Activated CD4-positive, alpha-beta T cell treated with anti-CD3 and anti-CD28 coated beads, Interleukin-10, Interleukin-2, amounts not matched to agents 100 ng/mL and 50 ng/mL, durations not matched to agents 16 hours and 8 hours (primary cell): ENCODE measurements around the gene DMRTA1.
"Not testable (repeated sequence)": the region's sequence is repeated elsewhere in the genome, so short reads cannot be mapped to it uniquely, and the experiment has no call there.

ENCODE experiments used
- DNase-seq: peaks from one replicate; pipeline ENCODE4 v3.0.0-alpha.2; 2020

The DMRTA1 gene, protein sequence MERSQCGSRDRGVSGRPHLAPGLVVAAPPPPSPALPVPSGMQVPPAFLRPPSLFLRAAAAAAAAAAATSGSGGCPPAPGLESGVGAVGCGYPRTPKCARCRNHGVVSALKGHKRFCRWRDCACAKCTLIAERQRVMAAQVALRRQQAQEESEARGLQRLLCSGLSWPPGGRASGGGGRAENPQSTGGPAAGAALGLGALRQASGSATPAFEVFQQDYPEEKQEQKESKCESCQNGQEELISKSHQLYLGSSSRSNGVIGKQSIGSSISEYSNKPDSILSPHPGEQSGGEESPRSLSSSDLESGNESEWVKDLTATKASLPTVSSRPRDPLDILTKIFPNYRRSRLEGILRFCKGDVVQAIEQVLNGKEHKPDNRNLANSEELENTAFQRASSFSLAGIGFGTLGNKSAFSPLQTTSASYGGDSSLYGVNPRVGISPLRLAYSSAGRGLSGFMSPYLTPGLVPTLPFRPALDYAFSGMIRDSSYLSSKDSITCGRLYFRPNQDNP

GRCh38 chr9:22446589-22446949 is at the start of gene DMRTA1:
TSS of gene DMRTA1 (plus strand) at chr9:22446824. CDS start at chr9:22447066, 242 bp downstream.
- peak; percentile 16 for DNase-seq

- DNase-seq = no peak
These were observed 45.0 kb upstream of the DMRTA1 start for GRCh38 chr9:22401671-22402070.

DNA sequence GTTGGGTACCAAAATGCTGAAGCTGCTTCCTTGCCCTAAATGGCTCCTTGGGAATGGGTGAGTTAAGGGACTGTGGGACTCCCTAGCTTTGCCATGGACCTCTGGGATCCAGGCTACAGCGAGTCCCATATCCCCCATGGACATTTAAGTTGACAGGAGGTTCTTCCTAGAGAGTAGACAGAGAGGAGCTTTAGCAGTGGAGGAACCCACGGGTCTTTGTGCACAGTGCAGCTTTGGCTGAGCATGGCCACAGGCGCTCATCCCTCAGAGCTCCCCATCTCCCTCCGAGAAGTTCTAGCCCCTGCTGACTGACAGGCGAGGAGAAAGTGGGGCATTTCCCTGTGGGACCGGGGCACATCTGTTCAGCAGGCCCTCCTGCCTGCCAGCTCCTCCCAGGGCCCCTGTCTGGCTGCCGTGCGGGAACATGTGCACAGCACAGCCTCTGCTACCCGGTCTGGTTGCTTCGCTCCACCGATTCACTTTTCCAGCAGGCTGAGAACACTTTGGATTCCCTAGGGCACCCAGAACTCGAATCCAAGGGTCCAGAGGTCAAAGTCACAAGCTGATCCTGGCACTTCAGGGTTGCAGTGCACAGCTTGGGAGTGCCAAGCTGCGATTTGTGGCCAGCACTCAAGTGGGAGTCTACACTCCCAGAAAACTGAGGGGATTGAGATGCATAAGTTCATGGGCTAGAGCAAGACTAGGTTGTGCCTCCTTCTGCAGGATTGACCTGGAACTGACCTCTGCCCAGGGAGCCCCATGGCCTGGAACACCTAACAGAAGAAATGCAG is 40.6 kb upstream of the DMRTA1 start:
- no peak for DNase-seq

DNA sequence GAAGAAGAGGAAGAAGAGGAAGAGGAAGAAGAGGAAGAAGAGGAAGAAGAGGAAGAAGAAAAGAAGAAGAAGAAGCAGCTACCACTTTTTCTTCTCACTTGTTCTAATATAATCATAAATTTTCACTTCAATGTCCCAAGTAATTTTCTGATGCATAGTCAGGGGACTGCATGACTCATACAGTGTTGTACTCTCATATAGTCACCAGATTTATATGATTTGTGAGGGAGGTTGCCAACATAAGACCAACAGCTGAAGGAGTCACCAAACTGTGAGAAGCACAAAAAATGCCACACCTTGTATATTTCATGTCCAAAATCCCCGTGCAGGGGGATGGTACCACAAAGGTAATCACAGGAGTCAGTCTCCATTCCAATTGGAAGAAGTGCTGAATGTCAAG is 32.7 kb upstream of the DMRTA1 start:
- no peak for DNase-seq

- DNase-seq = no peak
These were observed 30.5 kb upstream of the DMRTA1 start for GRCh38 chr9:22415941-22416691.

DNA sequence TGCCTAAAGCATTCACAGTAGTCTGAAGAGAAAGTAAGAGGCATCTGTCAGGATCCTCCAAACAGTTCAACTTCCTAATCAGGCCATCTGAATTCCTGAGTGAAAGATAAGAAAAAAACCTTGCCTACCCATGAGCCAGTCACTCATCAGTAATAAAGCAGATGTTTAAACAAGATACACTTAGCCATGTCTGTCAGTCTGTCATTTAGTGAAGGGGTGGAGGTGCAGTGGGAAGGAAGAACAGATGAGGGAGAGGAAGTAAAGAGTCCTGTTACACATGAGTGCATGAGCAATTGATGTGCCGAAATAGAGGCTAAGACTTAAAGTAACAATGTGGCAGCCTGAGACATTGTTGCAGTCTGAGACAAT is 29.9 kb upstream of the DMRTA1 start:
- no peak for DNase-seq

DNA sequence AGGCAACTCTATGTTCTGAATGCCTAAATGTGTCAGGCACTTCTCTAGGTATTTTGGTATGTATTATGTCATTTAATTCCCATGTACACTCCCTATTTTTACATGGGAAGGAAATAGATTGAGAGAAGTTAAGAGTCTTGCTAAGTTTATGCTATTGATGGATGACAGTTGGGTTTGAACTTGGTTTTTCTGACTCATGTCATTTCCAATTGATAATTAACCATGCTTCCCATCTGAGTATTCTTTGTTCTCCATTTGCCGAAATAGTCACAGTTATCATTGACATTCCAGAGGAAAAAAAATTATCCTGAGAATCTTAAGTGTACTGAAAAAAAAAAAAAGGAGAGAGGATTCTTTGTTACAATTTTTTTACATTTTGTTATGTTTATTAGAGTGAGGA is 23.1 kb upstream of the DMRTA1 start:
- no peak for DNase-seq

DNA sequence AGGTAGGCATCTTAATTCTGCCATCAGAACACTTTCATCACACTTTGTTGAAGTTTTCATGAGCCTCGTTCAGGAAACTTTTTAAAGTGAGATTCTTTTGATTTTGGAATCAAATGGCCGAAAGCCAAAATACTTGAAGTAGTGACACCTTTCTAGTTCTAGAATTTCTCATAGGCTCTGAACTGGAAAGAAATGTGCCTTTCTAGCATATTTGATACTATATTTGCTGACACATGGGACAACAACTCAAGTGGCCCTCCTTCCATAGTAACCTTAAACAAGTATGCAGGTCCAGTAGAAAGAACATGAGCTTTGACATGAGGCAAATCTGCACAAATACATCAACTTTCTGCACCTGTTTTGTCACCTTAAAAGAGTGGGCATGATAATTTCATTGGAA is 22.0 kb upstream of the DMRTA1 start:
- DNase-seq = no peak

DNA sequence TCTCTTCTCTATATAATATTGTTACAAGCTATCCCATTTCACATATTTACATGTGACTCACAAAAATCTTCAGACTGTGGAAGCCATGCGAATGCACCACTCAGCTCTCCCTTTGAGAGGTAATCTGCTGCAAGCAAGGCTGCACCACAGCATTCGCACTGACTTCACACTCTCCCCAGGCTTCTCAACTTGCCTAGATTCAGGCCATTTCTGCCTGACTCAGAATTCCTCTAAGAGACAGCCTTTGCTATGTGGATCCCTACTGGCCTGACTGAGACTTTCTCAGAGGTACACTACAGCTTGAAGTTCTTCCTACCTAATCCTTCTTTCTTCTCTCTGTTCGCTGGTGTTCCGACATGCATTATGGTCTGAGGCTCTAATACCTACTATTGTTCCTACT is 21.1 kb upstream of the DMRTA1 start:
- no peak for DNase-seq

GRCh38 chr9:22427226-22427880 is 19.3 kb upstream of the DMRTA1 start:
- no peak for DNase-seq

- DNase-seq = no peak
These were observed 12.9 kb upstream of the DMRTA1 start for GRCh38 chr9:22433691-22434090.

- not testable (repeated sequence) for DNase-seq
These were observed 11.4 kb upstream of the DMRTA1 start for GRCh38 chr9:22435252-22435651.

DNA sequence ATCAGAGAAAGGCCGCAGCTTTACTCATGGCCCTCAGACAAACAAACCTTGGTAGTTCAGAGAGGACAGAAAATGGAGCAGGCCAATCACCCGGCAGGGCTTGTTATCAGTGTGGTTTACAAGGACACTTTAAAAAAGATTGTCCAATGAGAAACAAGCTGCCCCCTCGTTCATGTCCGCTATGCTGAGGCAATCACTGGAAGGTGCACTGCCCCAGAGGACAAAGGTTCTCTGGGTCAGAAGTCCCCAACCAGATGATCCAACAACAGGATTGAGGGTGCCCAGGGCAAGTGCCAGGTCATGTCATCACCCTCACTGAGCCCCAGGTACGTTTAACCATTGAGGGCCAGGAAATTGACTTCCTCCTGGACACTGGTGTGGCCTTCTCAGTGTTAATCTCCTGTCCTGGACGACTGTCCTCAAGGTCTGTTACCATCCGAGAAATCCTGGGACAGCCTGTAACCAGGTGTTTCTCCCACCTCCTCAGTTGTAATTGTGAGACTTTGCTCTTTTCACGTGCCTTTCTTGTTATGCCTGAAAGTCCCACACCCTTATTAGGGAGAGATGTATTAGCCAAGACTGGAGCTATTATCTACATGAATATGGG is 9.1 kb upstream of the DMRTA1 start:
- DNase-seq = not testable (repeated sequence)

DNA sequence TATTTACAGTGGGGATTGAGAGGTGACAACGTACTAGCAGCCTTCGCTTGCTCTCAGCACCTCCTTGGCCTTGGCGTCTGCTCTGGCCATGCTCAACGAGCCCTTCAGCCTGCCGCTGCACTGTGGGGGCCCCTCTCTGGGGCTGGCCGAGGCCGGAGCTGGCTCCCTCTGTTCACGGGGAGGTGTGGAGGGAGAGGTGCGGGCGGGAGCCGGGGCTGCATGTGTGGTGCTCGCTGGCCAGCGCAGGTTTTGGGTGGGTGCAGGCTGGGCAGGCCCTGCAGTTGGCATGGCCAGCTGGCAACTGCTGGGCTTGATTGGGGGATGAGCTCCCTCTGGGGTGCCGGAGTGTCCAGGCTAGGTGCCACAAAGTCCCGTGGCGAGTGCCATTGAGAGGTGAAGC is 5.8 kb upstream of the DMRTA1 start:
- DNase-seq = no peak

- peak; percentile 57 for DNase-seq
These were observed 460 bp downstream of the DMRTA1 start for GRCh38 chr9:22446950-22447617.

- DNase-seq = no peak
These were observed 1.1 kb downstream of the DMRTA1 start for GRCh38 chr9:22447618-22448305.

DNA sequence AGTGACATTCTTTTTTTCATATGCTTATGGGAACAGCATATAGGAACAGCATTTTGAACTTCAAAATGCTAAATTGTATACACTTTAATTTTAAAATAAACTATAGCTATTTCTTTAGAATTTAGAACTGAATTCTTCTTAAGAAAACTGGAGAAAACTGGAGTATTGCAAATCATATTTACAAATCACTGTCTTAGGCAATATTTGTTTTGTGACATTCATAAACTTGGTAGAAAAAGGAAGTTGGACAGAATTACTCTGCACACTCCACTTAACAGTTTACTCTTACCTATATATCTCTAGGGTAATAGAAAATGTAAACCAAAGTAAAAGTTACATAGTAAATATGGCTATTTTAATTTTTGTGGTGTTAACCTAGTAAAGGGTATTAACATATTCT is 3.1 kb downstream of the DMRTA1 start:
- DNase-seq = no peak

DNA sequence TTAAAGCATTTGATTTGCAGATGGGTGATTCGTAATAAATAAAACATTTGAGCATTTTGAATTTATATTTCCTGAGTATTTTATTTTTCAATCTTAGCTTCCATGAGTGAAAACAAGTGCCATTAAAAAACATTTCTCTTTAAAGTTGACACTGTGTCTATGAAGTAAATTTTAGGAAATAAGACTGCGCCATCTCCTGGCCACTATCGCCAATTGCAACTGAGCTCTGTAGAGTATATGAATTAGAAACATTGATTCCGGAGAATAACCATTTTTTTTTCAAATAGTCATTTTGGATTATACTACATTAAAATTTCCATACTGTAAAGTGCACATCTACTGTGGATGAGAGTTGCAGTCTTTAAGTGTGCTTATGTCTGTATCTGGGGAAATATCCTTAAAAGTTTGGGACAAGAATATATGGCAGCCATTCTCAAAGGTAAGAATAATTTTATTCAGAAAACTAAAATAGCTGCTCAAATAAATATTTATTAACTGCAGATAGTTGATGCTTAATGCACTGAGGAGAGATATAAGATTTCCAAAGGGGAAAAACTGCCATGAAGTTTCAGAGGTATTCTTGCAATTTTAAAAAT is 5.9 kb downstream of the DMRTA1 start:
- DNase-seq = peak; percentile 39

- DNase-seq = peak; percentile 4
These were observed 7.4 kb downstream of the DMRTA1 start for GRCh38 chr9:22454016-22454415.

DNA sequence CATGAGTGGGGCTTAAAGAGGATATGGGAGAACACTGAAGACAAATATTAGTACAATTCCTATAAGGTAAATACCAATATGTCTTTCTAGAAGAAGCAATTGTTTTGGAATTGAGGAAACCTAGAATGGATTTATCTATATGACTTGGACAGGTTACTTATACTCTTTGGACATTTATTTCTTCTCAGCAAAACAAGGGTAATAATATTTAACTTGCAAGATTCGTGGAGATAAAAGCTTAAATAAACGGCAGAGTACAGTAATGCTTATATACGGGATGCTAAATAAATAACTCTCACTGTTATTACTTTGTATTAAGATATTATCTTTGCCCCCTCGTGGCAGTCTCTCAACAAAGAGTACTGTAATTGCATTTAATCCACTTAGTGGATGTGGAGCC is 8.6 kb downstream of the DMRTA1 start:
- DNase-seq = no peak

- DNase-seq = no peak
These were observed 10.8 kb downstream of the DMRTA1 start for GRCh38 chr9:22457448-22457847.
